HCT116 (cell line): ENCODE data around the gene FABP1.

ENCODE experiments used
- EZH2 ChIP-seq: fragments of 200-600 bp; sonication (generic); IDR thresholded peaks from 2 replicates; pipeline ENCODE4 v1.6.1; 2017; ENCODE audit warnings: antibody characterized with exemption, mixed run types
- POLR2A ChIP-seq: IDR thresholded peaks from 2 replicates; pipeline ENCODE4 v1.7.0; 2011; ENCODE audit warnings: borderline replicate concordance; ENCODE audit not compliant: insufficient read depth, insufficient read length; ENCODE audit errors: extremely low read depth
- TF ChIP-seq, protein P1 (sequence below), 3 experiments: fragments of 200-600 bp in 1 of 3; sonication (generic) in 1 of 3; IDR thresholded peaks in 2 of 3; conservative IDR thresholded peaks in 1 of 3; 2 replicates each; pipeline ENCODE4 v1.5.1; 2012 to 2017; ENCODE audit warnings: low read depth in 2 of 3, low read length in 2 of 3, antibody characterized with exemption in 1 of 3, borderline replicate concordance in 1 of 3, control low read depth in 1 of 3, mild to moderate bottlenecking in 1 of 3, mixed read lengths in 1 of 3, mixed run types in 1 of 3, moderate library complexity in 1 of 3; ENCODE audit not compliant: insufficient read depth in 1 of 3
- TF ChIP-seq, protein P2 (sequence below): IDR thresholded peaks from 2 replicates; pipeline ENCODE4 v1.6.1; 2012; ENCODE audit warnings: low read depth

DNA sequence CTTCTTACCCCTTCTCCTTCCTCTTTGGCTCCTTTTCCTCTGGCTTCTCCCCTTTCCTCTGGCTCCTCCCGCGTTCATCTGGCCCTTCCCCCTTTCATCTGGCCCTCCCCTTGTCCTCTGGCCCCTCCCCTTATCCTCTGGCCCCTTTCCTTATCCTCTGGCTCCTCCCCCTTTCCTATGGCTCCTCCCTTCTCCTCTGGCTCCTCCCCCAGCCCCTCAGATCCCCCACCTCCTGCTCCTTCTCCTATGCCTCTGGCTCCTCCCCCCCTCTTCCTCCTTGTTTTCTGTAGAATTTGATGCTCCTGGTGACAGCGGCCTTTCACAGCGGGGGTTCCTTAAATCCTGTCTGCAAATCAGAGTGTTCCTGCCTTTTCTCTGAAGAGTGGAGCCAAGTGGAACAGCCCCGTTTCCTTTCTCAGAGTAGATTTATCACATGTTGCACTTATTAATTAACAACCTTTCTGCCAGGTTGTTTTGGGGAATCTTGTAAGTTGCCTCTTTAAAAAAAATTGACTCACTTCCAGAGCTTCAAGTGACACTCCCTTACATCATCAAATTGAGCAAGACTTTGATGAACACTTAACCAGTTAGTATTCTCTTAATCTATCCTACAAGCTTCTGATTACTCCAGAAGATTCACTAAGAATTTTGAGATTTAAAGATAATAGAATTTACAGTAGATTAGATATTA, 27.9 kb downstream of the FABP1 start:
- TF ChIP-seq, protein P1, sequence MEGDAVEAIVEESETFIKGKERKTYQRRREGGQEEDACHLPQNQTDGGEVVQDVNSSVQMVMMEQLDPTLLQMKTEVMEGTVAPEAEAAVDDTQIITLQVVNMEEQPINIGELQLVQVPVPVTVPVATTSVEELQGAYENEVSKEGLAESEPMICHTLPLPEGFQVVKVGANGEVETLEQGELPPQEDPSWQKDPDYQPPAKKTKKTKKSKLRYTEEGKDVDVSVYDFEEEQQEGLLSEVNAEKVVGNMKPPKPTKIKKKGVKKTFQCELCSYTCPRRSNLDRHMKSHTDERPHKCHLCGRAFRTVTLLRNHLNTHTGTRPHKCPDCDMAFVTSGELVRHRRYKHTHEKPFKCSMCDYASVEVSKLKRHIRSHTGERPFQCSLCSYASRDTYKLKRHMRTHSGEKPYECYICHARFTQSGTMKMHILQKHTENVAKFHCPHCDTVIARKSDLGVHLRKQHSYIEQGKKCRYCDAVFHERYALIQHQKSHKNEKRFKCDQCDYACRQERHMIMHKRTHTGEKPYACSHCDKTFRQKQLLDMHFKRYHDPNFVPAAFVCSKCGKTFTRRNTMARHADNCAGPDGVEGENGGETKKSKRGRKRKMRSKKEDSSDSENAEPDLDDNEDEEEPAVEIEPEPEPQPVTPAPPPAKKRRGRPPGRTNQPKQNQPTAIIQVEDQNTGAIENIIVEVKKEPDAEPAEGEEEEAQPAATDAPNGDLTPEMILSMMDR (IDR thresholded peaks at IDR 0.05 in 2 of 3, conservative IDR thresholded peaks at IDR 0.05 in 1 of 3; ENCODE audit: borderline replicate concordance in 1 of 3, insufficient read depth in 1 of 3, low read depth in 2 of 3, low read length in 2 of 3) = no peak
- no peak for TF ChIP-seq EZH2
- TF ChIP-seq, protein P2, sequence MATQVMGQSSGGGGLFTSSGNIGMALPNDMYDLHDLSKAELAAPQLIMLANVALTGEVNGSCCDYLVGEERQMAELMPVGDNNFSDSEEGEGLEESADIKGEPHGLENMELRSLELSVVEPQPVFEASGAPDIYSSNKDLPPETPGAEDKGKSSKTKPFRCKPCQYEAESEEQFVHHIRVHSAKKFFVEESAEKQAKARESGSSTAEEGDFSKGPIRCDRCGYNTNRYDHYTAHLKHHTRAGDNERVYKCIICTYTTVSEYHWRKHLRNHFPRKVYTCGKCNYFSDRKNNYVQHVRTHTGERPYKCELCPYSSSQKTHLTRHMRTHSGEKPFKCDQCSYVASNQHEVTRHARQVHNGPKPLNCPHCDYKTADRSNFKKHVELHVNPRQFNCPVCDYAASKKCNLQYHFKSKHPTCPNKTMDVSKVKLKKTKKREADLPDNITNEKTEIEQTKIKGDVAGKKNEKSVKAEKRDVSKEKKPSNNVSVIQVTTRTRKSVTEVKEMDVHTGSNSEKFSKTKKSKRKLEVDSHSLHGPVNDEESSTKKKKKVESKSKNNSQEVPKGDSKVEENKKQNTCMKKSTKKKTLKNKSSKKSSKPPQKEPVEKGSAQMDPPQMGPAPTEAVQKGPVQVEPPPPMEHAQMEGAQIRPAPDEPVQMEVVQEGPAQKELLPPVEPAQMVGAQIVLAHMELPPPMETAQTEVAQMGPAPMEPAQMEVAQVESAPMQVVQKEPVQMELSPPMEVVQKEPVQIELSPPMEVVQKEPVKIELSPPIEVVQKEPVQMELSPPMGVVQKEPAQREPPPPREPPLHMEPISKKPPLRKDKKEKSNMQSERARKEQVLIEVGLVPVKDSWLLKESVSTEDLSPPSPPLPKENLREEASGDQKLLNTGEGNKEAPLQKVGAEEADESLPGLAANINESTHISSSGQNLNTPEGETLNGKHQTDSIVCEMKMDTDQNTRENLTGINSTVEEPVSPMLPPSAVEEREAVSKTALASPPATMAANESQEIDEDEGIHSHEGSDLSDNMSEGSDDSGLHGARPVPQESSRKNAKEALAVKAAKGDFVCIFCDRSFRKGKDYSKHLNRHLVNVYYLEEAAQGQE = no peak
- TF ChIP-seq POLR2A = no peak
